Measurements from ENCODE around the gene NCOA1.

GRCh38 chr2:24761866-24762265 lies 270.8 kb downstream of the NCOA1 start:
- no peak for TF ChIP-seq CTCF (conservative IDR thresholded peaks at IDR 0.05; ENCODE audit: low read depth, low read length)
- no peak for TF ChIP-seq EZH2 (IDR thresholded peaks at IDR 0.05; ENCODE audit: borderline replicate concordance, low read depth, low read length, poor library complexity, severe bottlenecking)

Data from A673 (cell line).